GM18907 (cell line): ENCODE results near the gene TGM1.

Experiments used
- ATAC-seq: cut with Tn5 transposase; IDR thresholded peaks from one replicate; pipeline ENCODE4 v1.9.1; 2021; ENCODE audit warnings: mild to moderate bottlenecking, moderate library complexity; ENCODE audit not compliant: unreplicated experiment

Gene TGM1

GRCh38 chr14:24292118-24292807, 29.3 kb upstream of the TGM1 start:
- ATAC-seq: no peak

- no peak for ATAC-seq
Measured at GRCh38 chr14:24291446-24292117, 28.6 kb upstream of the TGM1 start.

DNA sequence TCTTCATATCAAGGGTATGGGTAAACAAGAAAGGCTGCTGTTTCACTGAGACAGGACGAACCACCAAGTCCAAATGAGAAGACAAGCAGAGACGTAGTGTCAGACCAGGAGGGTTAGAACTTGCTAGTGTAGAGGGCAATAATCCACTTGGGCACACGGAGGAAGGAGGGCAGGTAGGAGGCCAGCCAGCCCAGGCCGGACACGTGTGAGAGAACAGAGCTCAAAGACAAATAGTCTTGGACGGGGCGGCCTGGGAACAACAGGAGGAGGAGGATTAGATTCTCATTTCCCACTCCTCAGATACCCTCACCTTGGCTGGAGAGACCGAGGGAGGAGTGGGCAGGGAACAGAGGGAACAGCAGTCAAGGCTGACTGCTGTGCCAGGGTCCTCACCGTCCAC, 27.8 kb upstream of the TGM1 start:
- no peak for ATAC-seq

- peak; percentile 85 for ATAC-seq
Measured at GRCh38 chr14:24289649-24290280, 26.8 kb upstream of the TGM1 start.

DNA sequence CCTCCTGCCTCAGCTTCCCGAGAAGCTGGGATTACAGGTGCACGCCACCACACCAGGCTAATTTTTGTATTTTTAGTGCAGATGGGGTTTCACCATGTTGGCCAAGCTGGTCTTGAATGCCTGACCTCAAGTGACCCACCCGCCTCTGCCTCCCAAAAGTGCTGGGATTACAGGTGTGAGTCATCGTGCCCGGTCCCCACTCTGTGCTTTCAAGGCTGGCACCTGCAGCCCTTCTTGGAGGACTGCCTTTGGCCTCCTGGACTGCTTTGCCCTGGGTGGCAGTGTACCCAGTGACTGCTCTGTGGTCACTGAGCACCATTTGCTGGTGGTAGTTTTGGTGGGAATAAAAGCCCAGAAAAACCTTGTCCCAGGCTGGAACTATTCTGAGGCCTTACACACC, 24.0 kb upstream of the TGM1 start:
- ATAC-seq: no peak

DNA sequence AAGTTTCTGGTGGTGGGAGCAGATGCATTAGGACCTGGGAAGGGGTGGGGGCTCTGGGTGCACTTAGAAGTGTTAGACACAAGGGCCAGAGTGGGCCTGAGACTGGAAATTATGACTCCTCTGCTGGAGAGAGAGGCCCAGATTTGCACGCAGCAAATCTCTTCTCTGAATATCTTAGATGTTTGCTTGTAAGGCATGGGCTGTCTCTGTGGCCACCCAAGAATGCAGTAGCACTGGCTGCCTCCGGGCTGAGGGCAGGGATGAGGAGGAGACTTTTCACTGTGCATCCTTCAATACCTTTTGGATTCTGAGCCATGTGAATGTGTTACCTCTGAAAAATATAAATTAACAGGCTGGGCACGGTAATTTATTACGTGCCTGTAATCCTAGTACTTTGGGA, 22.4 kb upstream of the TGM1 start:
- ATAC-seq: no peak

- no peak for ATAC-seq
Measured at GRCh38 chr14:24284501-24285035, 21.6 kb upstream of the TGM1 start.

DNA sequence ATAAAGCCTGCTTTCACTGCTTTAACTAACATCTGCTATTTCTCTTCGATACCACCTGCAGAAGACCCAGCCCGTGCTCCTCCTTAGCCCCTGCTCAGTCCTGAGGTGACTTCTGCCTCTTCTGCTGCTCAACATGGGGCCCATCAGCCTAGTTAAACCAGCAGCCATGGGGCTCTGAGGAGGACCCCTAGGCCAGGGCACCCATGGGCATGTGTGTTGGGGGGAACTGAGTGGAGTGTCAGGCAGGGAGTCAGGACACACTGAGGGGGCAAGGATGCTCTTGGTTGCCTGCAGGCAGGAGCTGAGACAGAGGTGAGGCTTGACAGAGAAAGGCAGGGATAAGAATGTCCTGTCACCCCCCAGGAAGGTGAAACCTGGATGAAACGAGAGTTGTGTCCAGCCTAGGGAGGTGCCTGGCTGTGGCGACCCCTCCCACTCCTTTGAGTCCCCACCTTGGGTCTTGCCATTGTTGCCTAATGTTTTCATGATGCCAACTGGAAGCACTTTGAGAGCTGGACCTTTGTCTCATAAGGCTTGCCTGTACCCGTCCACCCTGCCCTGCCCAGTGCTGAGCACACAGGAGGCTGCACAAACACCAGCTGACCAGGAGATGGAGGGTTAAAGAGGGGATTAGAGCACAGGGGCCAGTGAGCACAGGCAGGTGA, 21.0 kb upstream of the TGM1 start:
- no peak for ATAC-seq

GRCh38 chr14:24282736-24283135, 19.8 kb upstream of the TGM1 start:
- ATAC-seq: no peak

DNA sequence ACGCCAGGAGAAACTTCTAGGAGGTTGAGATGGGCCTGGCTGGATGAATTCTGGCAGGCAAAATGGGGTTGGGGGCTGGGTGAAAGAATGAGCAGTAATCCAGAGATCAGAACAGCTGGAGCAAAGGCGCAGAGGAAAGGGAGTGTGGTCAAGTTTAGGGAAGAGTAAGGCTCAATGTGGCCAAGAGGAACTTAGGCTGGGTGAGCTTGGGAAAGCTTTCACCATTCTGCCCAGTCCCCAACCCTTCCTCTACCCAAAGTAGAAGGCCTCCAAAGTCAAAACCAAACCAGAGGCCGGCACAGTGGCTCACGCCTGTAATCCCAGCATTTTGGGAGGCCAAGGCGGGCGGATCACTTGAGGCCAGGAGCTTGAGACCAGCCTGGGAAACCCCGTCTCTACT, 18.7 kb upstream of the TGM1 start:
- no peak for ATAC-seq

DNA sequence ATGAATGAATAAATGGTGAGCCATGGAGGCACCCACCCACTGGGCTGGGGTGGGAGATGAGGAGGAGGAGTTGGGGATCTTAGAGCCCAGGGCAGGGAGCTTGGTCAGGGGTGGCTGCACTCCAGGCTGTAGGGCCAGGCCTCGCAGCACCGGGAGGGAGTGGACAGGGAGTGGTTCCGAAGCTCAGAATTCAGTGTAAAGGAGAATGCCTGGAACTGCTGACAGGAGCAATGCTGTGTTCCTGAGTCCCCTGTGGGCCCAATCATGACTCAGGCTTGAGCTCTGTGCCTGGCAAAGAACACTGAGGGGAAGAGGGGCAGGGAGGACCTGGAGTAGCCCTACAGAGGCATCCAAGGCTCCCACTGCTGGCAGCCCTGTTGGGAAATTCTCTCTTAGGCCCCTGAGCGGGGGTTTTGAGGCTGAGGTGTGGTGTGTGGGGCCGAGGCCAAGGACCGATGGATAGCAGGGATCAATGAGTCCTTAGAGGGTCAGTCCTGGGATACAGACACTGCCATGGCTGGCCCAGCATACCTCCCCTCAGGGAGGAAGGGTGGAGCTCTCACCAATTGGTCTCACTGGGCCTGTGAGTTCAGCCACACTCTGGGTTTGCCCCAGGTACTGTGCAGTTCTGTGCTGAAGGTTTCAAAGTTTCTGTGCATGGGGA, 18.0 kb upstream of the TGM1 start:
- no peak for ATAC-seq

DNA sequence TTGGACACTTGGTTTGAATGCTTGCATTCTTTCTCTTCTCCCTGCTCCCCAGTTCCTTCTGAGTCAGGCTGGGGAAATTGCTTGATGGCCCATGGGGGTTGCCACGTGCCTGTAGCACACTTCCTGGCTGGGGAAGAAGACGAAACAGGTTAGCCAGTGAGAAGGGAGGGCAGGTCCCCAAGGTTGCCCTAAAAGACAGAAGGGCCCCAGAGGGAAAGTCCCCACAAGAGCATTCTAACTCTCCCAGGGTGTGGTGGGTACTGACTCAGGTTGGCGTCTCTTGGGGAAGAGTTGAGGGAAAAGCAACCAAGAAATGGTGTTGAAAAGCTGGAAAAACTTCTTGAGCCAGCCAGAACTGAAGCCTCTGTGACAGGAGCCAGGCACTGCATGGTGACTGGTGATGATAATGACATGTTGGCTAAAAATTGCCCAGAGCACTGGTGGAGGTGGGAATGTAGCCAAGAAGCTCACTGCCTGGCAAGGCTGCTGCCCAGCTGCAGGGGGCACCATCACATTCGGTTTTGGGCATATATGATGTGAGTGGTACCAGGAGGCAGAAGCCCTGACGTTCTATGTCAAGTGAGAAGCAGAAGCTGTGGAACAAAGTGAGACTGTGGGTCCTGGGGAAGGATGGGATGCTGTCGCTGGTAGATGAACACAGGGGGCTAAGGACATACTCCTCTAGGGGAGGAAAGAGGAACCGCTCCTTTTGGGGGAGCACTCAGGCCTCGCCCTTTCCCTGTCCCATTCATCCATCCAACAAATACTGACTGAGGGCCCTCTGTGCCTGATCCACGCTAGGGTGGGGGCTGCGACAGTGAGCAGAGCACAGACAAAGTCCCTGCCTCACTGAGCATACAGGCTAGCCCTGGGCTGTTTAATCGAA, 16.6 kb upstream of the TGM1 start:
- peak; percentile 74 for ATAC-seq

DNA sequence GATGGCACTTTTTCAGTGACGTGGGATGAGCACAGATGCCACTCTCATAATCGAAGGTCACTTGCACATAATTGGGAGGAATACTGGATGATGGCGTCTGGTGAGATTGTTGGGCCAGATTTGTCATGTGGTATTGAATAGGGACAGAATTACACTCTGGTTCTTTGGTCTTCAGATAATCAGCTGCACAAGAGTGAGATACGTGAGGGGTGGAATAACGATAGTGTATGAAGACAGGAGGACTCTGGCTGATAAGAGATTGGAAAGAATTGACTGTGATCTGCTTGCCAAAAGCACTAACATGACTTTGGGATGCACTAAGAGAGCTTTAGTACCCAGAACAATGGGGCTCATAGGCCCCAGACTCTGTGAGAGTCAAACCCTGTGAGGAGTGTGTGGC, 15.4 kb upstream of the TGM1 start:
- no peak for ATAC-seq

GRCh38 chr14:24277606-24278321, 14.8 kb upstream of the TGM1 start:
- ATAC-seq: no peak

- ATAC-seq: no peak
Measured at GRCh38 chr14:24277071-24277470, 14.1 kb upstream of the TGM1 start.

DNA sequence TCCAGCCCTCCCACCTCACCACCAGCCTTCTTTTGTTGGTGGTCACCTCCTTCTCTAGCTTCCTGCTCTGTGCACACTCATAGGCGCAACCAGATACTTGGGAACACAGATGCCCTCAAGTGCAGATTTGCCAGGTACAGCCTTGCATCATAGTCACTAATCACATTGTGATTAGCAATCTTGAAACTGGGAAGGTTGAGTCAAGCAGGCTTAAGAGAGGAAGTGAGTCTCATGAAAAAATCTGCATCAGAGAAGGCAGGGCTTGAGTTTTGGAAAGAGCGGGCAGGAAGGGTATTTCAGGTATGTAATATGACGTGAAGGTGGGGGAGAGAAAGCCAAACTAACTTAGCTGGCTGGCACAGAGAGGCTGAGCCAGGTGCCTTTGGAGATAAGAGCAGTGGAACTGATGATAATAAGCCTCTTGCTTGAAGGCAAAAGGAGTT, 11.1 kb upstream of the TGM1 start:
- ATAC-seq: peak; percentile 50

GRCh38 chr14:24273422-24273998, 10.5 kb upstream of the TGM1 start:
- no peak for ATAC-seq

- no peak for ATAC-seq
Measured at GRCh38 chr14:24272467-24272866, 9.5 kb upstream of the TGM1 start.

- no peak for ATAC-seq
Measured at GRCh38 chr14:24271834-24272263, 8.9 kb upstream of the TGM1 start.
